Fibroblast of gingiva (primary cell): ENCODE data around the gene SURF1.
"Not testable (repeated sequence)": the region's sequence is repeated elsewhere in the genome, so short reads cannot be mapped to it uniquely, and the experiment has no call there.

Source experiments
- DNase-seq: peaks from one replicate; pipeline ENCODE4 v3.0.0-alpha.2; 2011; ENCODE audit warnings: low read depth

SURF1 gene

DNA sequence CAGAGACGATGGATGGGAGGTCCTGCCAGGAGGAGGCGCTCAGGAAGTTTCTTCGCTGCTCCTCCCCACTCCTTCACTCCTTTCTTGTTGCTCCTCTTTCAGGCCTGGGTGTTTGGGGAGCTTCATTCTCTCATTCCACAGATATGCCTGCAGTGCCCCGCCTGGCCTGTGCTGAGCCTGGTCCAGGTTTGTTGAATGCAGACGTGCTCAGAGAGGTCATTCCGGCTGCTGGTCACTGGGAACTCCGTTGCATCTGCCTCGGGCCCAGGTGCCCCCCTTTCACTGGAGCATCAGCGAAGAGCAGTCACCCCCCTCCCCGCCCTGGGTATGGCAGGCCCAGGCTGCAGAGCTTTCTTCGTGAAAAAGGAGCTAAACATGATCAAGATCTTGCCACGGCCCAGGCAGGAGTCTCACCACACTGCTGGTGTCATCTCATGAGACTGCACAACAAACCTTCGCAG lies 35.8 kb downstream of the SURF1 start:
- no peak for DNase-seq

DNA sequence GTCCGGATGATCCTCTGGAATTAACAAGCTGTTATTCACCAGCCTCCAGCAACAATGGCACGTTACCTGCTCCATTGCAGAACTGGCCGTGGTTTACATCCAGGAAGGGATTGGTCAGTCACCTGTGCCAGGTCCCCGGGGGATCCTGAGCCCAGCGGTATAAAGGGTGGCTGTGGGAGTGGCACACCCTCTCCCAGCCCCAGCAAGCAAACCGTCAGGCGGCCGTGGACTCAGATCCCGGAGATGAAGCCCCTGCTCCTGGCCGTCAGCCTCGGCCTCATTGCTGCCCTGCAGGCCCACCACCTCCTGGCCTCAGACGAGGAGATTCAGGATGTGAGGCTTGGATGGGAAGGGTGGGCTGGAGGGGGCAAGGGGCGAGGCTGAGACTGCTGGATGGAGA lies 38.7 kb downstream of the SURF1 start:
- DNase-seq = not testable (repeated sequence)

GRCh38 chr9:133315997-133316396 lies 40.3 kb downstream of the SURF1 start:
- DNase-seq = no peak

GRCh38 chr9:133309608-133310007 lies 46.7 kb downstream of the SURF1 start:
- DNase-seq = no peak

GRCh38 chr9:133307301-133307700 lies 49.0 kb downstream of the SURF1 start:
- no peak for DNase-seq

GRCh38 chr9:133306242-133307204 lies 49.8 kb downstream of the SURF1 start:
- DNase-seq = no peak

DNA sequence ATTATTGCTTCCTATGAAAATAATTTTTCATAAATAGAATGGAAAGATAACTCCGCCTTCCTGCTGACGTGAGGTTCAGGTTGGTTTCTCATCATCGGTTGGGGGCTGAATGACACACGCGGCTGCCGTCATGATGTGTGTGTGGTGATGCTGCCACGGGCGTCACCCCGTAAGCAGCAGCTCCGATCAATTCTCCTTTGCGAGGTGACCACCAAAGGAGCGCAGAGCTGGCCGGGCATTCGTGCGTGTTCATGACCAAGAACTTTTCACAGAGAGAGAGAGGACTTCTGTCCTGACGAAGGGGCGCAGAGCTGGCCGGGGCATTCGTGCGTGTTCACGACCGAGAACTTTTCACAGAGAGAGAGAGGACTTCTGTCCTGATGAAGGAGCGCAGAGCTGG lies 50.6 kb downstream of the SURF1 start:
- DNase-seq = no peak

DNA sequence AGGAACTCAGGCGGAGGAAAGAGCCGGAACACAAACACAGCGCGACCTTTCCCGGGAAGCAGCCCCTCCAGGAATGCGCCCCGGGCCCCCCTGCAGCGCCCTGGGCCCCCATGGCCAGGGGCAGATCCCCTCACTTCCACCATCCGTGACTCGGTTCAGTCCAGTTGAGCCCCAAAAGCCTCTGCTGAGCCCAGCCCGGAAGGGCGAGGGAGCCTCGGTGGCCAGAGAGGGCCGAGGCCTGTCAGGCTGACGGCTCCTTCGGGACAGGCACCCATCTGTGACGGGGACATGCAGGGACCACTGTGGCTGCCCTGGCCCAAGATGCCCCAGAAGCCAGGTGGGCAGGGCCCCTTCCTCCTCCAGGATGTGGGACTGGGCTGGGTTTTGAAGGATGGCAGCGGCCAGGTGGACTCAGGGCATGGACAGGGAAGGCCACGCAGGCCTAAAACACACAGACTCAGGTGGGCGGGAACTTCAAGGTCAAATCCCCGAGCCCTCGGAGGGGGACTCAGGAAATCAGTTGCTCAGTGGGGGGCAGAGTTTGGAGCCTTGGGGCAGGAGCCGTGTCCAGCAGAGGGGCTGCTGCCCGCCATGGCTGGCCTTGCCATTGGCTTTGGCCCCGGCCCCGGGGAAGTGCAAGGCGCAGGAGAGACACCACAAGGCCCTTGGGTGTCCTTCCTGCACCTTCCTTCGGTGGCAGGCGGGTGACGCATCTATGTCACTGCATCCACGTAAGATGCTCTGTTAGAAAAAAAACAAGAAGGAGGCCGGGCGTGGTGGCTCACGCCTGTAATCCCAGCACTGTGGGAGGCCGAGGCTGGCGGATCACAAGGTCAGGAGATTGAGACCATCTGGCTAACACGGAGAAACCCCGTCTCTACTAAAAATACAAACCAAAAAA lies 51.6 kb downstream of the SURF1 start:
- no peak for DNase-seq

- DNase-seq = no peak
Measured at GRCh38 chr9:133304158-133304470, 52.2 kb downstream of the SURF1 start.

DNA sequence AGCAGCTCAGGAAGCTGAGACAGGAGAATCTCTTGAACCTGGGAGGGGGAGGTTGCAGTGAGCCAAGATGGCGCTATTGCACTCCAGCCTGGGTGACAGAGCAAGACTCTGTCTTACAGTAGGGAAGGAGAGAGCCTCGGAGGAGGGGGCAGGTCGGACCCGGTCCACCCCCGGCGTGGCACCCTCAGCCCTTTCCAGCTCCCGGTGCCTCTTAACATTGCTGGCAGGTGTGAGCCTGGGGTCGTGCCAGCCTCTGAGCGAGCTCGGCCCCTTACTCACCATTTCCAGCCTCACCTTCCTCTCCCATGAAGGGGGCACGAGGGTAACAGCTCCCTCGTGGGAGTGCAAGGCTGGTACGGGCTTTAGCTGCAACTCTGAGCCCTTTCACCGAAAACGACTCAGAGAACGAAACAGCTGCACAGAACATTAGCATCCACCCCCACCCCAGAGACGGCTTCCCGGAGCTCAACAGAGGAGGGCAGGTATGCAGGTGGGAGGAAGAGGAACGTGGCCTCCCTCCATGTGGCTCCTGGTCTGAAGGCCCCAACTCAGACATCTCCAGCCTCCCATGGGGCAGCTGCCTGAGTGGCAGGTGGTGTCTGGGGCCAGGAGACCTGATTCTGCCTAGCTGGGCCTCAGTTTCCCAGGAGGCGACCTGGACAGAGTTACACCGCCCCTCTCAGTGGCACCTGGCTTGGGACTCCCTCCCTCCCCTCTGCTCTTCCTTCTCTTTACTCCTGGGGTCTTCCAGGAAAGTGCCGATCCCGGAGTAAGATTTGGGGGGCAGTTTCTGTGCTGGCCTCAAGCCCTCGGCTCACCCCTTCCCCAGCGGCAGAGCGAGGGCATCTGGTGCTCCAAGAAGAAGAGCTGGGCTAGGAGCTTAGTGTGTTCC lies 52.8 kb downstream of the SURF1 start:
- no peak for DNase-seq
